Esophagus muscularis mucosa (tissue), 4 donors: ENCODE measurements around the gene BPIFB2. TPM values are rescaled to one million over a fixed set of nuclear protein-coding genes. Genes with fewer than 3 reads are reported as not detected.
"Not testable (repeated sequence)": the region's sequence is repeated elsewhere in the genome, so short reads cannot be mapped to it uniquely, and the experiment has no call there.

Source experiments
- DNase-seq: peaks from one replicate; pipeline ENCODE4 v3.0.0-alpha.2; 2017; ENCODE audit errors: extremely low spot score
- H3K27ac ChIP-seq, 4 donors: fragments of 200-600 bp; sonication (generic); replicated peaks in 1 of 4; 1 replicate in 3 of 4; 2 replicates in 1 of 4; pipeline ENCODE4 v1.5.1; 2016 to 2019; ENCODE audit warnings: mild to moderate bottlenecking in 1 of 4
- H3K27me3 ChIP-seq, 4 donors: fragments of 200-600 bp; sonication (generic); one replicate each; pipeline versions ENCODE4 v1.5.1 to v1.6.0; 2016 to 2019
- H3K36me3 ChIP-seq, 4 donors: fragments of 200-600 bp; sonication (generic); one replicate each; pipeline ENCODE4 v1.5.1; 2016 to 2019
- H3K4me1 ChIP-seq, 4 donors: fragments of 200-600 bp; sonication (generic); one replicate each; pipeline ENCODE4 v1.5.1; 2016 to 2019
- H3K4me3 ChIP-seq, 4 donors: fragments of 200-600 bp; sonication (generic); 1 replicate in 2 of 4; 2 replicates in 2 of 4; pipeline ENCODE4 v1.5.1; 2016 to 2019; ENCODE audit warnings: mild to moderate bottlenecking in 4 of 4, moderate library complexity in 1 of 4
- H3K9me3 ChIP-seq, 4 donors: fragments of 200-600 bp; sonication (generic); 1 replicate in 3 of 4; 2 replicates in 1 of 4; pipeline ENCODE4 v1.5.1; 2016 to 2019
- EP300 ChIP-seq: sonication (generic); formaldehyde crosslinking; IDR thresholded peaks from one replicate; pipeline ENCODE4 v1.6.1; 2017; ENCODE audit warnings: antibody characterized with exemption
- POLR2A ChIP-seq: fragments of 450-650 bp; IDR thresholded peaks from one replicate; pipeline ENCODE4 v1.6.1; 2017; ENCODE audit warnings: antibody characterized with exemption, moderate library complexity, mild to moderate bottlenecking, low read depth
- POLR2AphosphoS5 ChIP-seq, 2 donors: sonication (generic); formaldehyde crosslinking; IDR thresholded peaks; one replicate each; pipeline ENCODE4 v1.6.1; 2017; ENCODE audit warnings: antibody characterized with exemption in 2 of 2
- WGBS: methylation state at CpG from one replicate; pipeline ENCODE4 v1.1.5; 2018; 5-methylcytosine and 5-hydroxymethylcytosine counted together
- intact Hi-C: fragments of 100-400 bp; cut with DNase I; formaldehyde crosslinking; loops from one replicate; pipeline ENCODE4 v1.15.1; 2023
- total RNA-seq, 4 donors: library from RNA; depleted of rRNA; stranded (reverse); fragments of >200 nt; gene quantifications; one replicate each; pipeline versions ENCODE4 v1.1.0 to v1.2.1, GENCODE V29; 2016
- TF ChIP-seq, protein P1 (sequence below), 3 experiments: fragments of 200-600 bp in 2 of 3; fragments of 450-650 bp in 1 of 3; sonication (generic) in 2 of 3; IDR thresholded peaks; one replicate each; pipeline ENCODE4 v1.5.1; 2017 to 2019; ENCODE audit warnings: antibody characterized with exemption in 3 of 3, mild to moderate bottlenecking in 2 of 3, moderate library complexity in 1 of 3

Gene BPIFB2
- total RNA-seq, 4 donors from 2014 or later: not detected

DNA sequence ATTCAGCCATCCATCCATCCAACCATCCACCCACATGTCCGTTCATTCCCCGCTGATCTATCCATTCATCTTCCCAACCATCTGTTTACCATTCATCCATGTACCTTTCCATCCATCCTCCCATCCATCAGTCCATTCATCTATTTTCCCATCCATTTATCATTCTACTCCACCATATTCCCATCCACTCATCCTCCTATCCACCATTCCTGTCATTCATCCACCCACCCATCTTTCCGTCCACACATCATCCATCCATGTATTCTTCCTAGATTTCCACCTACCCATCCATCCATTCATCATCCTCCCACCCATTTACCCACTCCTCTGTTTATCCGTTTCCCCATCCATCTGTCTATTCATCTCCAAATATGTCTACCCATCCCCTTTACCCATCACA lies 30.7 kb downstream of the BPIFB2 start:
- 87% methylated on average over 4 of the region's 4 CpGs for WGBS

DNA sequence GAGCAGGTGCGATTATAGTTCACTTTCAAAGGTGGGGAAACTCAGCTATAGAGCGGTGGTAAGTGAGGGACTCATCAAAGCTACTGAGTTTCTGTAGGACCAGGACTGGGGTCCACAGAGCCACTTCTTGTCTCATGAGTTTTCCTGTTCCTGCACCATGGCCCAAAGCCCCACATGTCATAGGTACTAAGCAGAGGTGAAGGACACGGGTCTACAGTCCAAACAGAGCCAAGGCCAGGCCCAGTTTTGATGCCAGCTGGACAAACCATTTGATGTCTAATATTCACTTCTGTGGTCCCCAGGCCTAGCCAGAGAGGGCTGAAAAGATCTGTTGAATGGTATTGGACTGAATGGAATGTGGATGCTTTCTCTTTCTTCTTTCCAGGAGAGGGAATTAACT lies 34.9 kb downstream of the BPIFB2 start:
- no peaks in the 10 kb centered on the region for H3K36me3 ChIP-seq
- H3K4me3 ChIP-seq: no peak overlapping the region
- TF ChIP-seq, protein P1, sequence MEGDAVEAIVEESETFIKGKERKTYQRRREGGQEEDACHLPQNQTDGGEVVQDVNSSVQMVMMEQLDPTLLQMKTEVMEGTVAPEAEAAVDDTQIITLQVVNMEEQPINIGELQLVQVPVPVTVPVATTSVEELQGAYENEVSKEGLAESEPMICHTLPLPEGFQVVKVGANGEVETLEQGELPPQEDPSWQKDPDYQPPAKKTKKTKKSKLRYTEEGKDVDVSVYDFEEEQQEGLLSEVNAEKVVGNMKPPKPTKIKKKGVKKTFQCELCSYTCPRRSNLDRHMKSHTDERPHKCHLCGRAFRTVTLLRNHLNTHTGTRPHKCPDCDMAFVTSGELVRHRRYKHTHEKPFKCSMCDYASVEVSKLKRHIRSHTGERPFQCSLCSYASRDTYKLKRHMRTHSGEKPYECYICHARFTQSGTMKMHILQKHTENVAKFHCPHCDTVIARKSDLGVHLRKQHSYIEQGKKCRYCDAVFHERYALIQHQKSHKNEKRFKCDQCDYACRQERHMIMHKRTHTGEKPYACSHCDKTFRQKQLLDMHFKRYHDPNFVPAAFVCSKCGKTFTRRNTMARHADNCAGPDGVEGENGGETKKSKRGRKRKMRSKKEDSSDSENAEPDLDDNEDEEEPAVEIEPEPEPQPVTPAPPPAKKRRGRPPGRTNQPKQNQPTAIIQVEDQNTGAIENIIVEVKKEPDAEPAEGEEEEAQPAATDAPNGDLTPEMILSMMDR (IDR thresholded peaks at IDR 0.05): no peak
- TF ChIP-seq POLR2A (no peak), EP300 (no peak), POLR2AphosphoS5 (IDR thresholded peaks at IDR 0.05) (no peak)
- 93% methylated on average over 3 of the region's 3 CpGs for WGBS
- no peak overlapping the region for H3K27ac ChIP-seq
- H3K9me3 ChIP-seq: peaks cover 0 to 15% (median 9%) of the 10 kb centered on the region in 4 donors
- intact Hi-C loops: no loop called here
- H3K4me1 ChIP-seq: no peaks in the 10 kb centered on the region
- DNase-seq: no peak
- H3K27me3 ChIP-seq: peaks cover 0 to 4% (median 0%) of the 10 kb centered on the region in 4 donors

More for the DNA sequence above, 30.7 kb downstream of the BPIFB2 start:
- no peak for DNase-seq
- intact Hi-C loops: no loop called here
- Histone ChIP-seq H3K4me3 (no peak overlapping the region), H3K27me3 (peaks cover 0 to 4% (median 0%) of the 10 kb centered on the region in 4 donors), H3K36me3 (no peaks in the 10 kb centered on the region), H3K27ac (no peak overlapping the region), H3K4me1 (no peaks in the 10 kb centered on the region), H3K9me3 (peaks cover 0 to 9% (median 0%) of the 10 kb centered on the region in 4 donors)
- TF ChIP-seq EP300 (no peak), POLR2A (no peak), POLR2AphosphoS5 (IDR thresholded peaks at IDR 0.05) (no peak)
- TF ChIP-seq, protein P1 (IDR thresholded peaks at IDR 0.05): no peak

DNA sequence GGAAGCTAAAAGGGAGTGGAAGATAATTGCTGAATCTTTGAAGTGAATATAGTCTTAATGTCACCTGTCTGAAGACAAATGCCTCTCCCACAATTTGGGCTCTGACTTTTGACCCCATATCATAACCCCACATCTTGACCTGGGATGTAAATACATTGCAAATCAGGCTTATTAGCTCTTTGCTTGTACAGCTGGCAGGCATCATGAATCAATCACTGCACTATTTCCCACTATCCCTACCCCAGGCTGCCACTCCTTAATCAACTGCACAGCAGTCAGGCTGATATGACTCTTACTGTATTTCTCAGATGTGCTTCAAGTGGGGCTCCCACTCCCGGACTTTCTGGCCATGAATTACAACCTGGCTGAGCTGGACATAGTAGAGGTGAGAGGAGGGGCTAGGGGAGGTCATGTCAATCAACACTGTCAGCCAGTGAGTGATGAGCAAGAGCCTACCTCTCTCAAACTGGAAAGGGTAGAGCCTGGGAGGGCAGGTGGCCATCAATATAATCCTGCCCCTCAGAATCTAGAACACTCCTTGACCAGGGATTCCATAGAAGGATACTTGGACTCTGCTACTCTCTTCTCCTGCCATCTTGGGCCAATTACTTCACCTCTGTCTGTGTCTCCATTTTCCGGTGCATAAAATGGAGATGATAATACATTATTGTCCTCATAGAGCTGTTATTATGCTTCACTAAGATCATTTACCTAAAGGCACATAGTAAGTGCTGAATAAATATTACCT lies 35.7 kb downstream of the BPIFB2 start:
- intact Hi-C loops: no loop called here

DNA sequence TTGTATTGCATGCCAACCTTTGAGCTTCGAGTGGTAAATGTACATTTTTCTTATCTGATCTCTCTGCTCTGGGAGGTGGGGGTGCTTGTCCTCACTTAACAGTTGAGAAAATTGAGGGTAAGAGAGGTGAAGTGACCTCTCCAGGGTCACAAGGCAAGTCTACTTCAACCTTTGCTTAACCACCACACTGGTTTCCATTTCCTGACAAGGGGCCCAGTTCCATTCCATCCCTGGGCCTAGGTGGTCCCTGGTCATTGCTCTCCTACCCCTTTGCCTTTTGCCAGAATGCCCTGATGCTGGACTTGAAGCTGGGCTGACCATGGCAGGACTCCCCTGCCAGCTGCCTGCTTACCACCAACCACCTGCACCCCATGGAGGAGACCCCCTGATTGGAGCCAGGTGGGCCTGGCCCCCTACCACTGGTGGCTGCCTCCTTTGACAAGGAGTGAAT lies 36.3 kb downstream of the BPIFB2 start:
- H3K27me3 ChIP-seq: peaks cover 0 to 4% (median 0%) of the 10 kb centered on the region in 4 donors
- no peak overlapping the region for H3K4me3 ChIP-seq
- intact Hi-C loops: no loop called here
- H3K4me1 ChIP-seq: no peaks in the 10 kb centered on the region
- 60% methylated on average over 1 of the region's 1 CpG for WGBS
- H3K9me3 ChIP-seq: peaks cover 0 to 15% (median 9%) of the 10 kb centered on the region in 4 donors
- no peak for DNase-seq
- no peaks in the 10 kb centered on the region for H3K36me3 ChIP-seq
- TF ChIP-seq, protein P1 (IDR thresholded peaks at IDR 0.05): no peak
- TF ChIP-seq EP300: no peak
- no peak for TF ChIP-seq POLR2AphosphoS5 (IDR thresholded peaks at IDR 0.05)
- TF ChIP-seq POLR2A: no peak
- no peak overlapping the region for H3K27ac ChIP-seq

More for the DNA sequence above, 35.7 kb downstream of the BPIFB2 start:
- Histone ChIP-seq H3K4me3 (no peak overlapping the region), H3K27me3 (peaks cover 0 to 4% (median 0%) of the 10 kb centered on the region in 4 donors), H3K9me3 (peaks cover 0 to 15% (median 9%) of the 10 kb centered on the region in 4 donors), H3K27ac (no peak overlapping the region), H3K4me1 (no peaks in the 10 kb centered on the region), H3K36me3 (no peaks in the 10 kb centered on the region)
- no peak for DNase-seq
- WGBS: 76% methylated on average over 2 of the region's 2 CpGs
- TF ChIP-seq, protein P1 (IDR thresholded peaks at IDR 0.05): no peak
- TF ChIP-seq EP300 (no peak), POLR2AphosphoS5 (IDR thresholded peaks at IDR 0.05) (no peak), POLR2A (no peak)

DNA sequence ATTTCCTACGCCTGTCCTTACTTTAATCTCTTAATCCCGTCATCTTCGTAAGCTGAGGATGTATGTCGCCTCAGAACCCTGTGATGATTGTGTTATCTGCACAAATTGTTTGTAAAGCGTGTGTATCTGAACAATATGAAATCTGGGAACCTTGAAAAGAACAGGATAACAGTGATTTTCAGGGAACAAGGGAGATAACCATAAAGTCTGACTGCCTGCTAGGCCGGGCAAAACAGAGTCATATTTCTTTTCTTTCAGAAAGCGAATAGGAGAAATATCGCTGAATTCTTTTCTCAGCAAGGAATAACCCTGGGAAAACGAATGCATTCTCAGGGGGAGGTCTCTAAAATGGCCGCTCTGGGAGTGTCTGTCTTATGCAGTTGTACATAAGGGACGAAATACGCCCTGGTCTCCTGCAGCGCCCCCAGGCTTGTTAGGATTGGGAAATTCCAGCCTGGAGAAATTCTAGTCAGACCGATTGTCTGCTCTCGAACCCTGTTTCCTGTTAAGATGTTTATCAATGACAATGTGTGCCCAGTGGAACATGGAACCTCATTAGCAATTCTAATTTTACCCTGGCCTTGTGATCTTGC lies 37.7 kb downstream of the BPIFB2 start:
- H3K27ac ChIP-seq, DNase-seq, H3K4me3 ChIP-seq, intact Hi-C loops, H3K27me3 ChIP-seq, H3K36me3 ChIP-seq, H3K4me1 ChIP-seq: not testable (repeated sequence)
- 89% methylated on average over 15 of the region's 15 CpGs for WGBS
- H3K9me3 ChIP-seq: peaks cover 0 to 15% (median 9%) of the 10 kb centered on the region in 4 donors
